GM21390 (cell line): Measurements from ENCODE around the gene ARID4A.
"Not testable (repeated sequence)": the region's sequence is repeated elsewhere in the genome, so short reads cannot be mapped to it uniquely, and the experiment has no call there.

Experiments
- ATAC-seq: cut with Tn5 transposase; IDR thresholded peaks from one replicate; pipeline ENCODE4 v1.9.1; 2021; ENCODE audit not compliant: unreplicated experiment

ARID4A gene

GRCh38 chr14:58353516-58354299 lies 55.4 kb downstream of the ARID4A start:
- no peak for ATAC-seq

- ATAC-seq: no peak
Observed at GRCh38 chr14:58354808-58355207, 56.5 kb downstream of the ARID4A start.

GRCh38 chr14:58356268-58356667 lies 57.9 kb downstream of the ARID4A start:
- ATAC-seq: no peak

- ATAC-seq: not testable (repeated sequence)
Observed at GRCh38 chr14:58362272-58362671, 63.9 kb downstream of the ARID4A start.

GRCh38 chr14:58362798-58363412 lies 64.5 kb downstream of the ARID4A start:
- peak; percentile 49 for ATAC-seq

GRCh38 chr14:58364316-58364715 lies 66.0 kb downstream of the ARID4A start:
- no peak for ATAC-seq

GRCh38 chr14:58367296-58367695 lies 68.9 kb downstream of the ARID4A start:
- no peak for ATAC-seq

- no peak for ATAC-seq
Observed at GRCh38 chr14:58368956-58369355, 70.6 kb downstream of the ARID4A start.

- ATAC-seq: no peak
Observed at GRCh38 chr14:58376791-58377190, 78.4 kb downstream of the ARID4A start.

- ATAC-seq: no peak
Observed at GRCh38 chr14:58390830-58391229, 92.5 kb downstream of the ARID4A start.

- ATAC-seq: no peak
Observed at GRCh38 chr14:58395562-58395811, 97.1 kb downstream of the ARID4A start.

GRCh38 chr14:58395812-58396788 lies 97.7 kb downstream of the ARID4A start, which contains the start of gene TOMM20L:
TSS of gene TOMM20L (plus strand) at chr14:58395930. CDS start at chr14:58395958, 28 bp downstream.
- peak; percentile 95 for ATAC-seq

- ATAC-seq: no peak
Observed at GRCh38 chr14:58397156-58397555, 98.8 kb downstream of the ARID4A start.

- no peak for ATAC-seq
Observed at GRCh38 chr14:58398495-58398894, 100.1 kb downstream of the ARID4A start.

- ATAC-seq: no peak
Observed at GRCh38 chr14:58398895-58399294, 100.5 kb downstream of the ARID4A start.

- no peak for ATAC-seq
Observed at GRCh38 chr14:58401587-58401986, 103.2 kb downstream of the ARID4A start.

GRCh38 chr14:58408681-58409215 lies 110.4 kb downstream of the ARID4A start:
- no peak for ATAC-seq

- no peak for ATAC-seq
Observed at GRCh38 chr14:58414845-58415244, 116.5 kb downstream of the ARID4A start.

GRCh38 chr14:58415636-58416547 lies 117.5 kb downstream of the ARID4A start:
- no peak for ATAC-seq

GRCh38 chr14:58416934-58417333 lies 118.6 kb downstream of the ARID4A start:
- not testable (repeated sequence) for ATAC-seq
